GM12864 (cell line): ENCODE results near the gene ZNF892.

Experiments used
- DNase-seq: peaks from one replicate; pipeline ENCODE4 v3.0.0-alpha.2; 2011; ENCODE audit warnings: low read depth
- H3K4me3 ChIP-seq: 2 replicates; pipeline ENCODE4 v1.5.1; 2011; ENCODE audit warnings: mild to moderate bottlenecking, low read depth, low read length, control low read depth
- CTCF ChIP-seq: IDR thresholded peaks from 2 replicates; pipeline ENCODE4 v1.5.1; 2011; ENCODE audit warnings: low read depth, mild to moderate bottlenecking, moderate library complexity, low read length, control low read depth, inconsistent platforms; ENCODE audit errors: missing control alignments

Gene ZNF892

GRCh38 chr2:95166065-95166763 lies 41.1 kb upstream of the ZNF892 start:
- DNase-seq = no peak
- no peak for TF ChIP-seq CTCF
- H3K4me3 ChIP-seq = peak overlapping the region; percentile 70

GRCh38 chr2:95171902-95172301 lies 35.4 kb upstream of the ZNF892 start:
- TF ChIP-seq CTCF = no peak
- no peak for DNase-seq
- H3K4me3 ChIP-seq = no peak overlapping the region

- no peak overlapping the region for H3K4me3 ChIP-seq
- DNase-seq = no peak
- no peak for TF ChIP-seq CTCF
Observed at GRCh38 chr2:95174031-95174542, 33.2 kb upstream of the ZNF892 start.

- no peak for TF ChIP-seq CTCF
- no peak overlapping the region for H3K4me3 ChIP-seq
- DNase-seq = no peak
Observed at GRCh38 chr2:95179451-95179850, 27.9 kb upstream of the ZNF892 start.

- no peak for TF ChIP-seq CTCF
- H3K4me3 ChIP-seq = no peak overlapping the region
- no peak for DNase-seq
Observed at GRCh38 chr2:95181774-95182173, 25.5 kb upstream of the ZNF892 start.

- no peak for TF ChIP-seq CTCF
- no peak overlapping the region for H3K4me3 ChIP-seq
- DNase-seq = no peak
Observed at GRCh38 chr2:95185197-95185596, 22.1 kb upstream of the ZNF892 start.

- H3K4me3 ChIP-seq = no peak overlapping the region
- no peak for TF ChIP-seq CTCF
- DNase-seq = no peak
Observed at GRCh38 chr2:95185973-95186372, 21.3 kb upstream of the ZNF892 start.
